Kidney (tissue), 14 donors: Measurements from ENCODE around the gene EPHB6. TPM values are rescaled to one million over a fixed set of nuclear protein-coding genes. Genes with fewer than 3 reads are reported as not detected.
A peak's percentile ranks its signal among the peaks of the same experiment; 100 is the strongest.

Experiments
- DNase-seq, 5 donors: peaks; one replicate each; pipeline ENCODE4 v3.0.0-alpha.2; 2013 to 2020
- FAIRE-seq: peaks from 2 replicates; lab custom pipeline; 2012; peaks lifted over from hg19 to GRCh38; lab: Jason Lieb, UNC
- H3K27ac ChIP-seq, 2 donors: one replicate each; pipeline ENCODE4 v1.7.0; 2013; ENCODE audit warnings: low read depth in 2 of 2, low read length in 2 of 2, inconsistent platforms in 1 of 2
- H3K27me3 ChIP-seq: one replicate; pipeline ENCODE4 v1.7.1; 2013; ENCODE audit warnings: low read length, inconsistent platforms; ENCODE audit not compliant: control insufficient read depth, insufficient read depth
- H3K36me3 ChIP-seq, 3 donors: one replicate each; pipeline versions ENCODE4 v1.7.0 to v1.7.1; 2013; ENCODE audit warnings: low read length in 3 of 3, control low read depth in 1 of 3, inconsistent platforms in 1 of 3; ENCODE audit not compliant: insufficient read depth in 3 of 3, control insufficient read depth in 2 of 3
- H3K4me1 ChIP-seq, 3 donors: one replicate each; pipeline versions ENCODE4 v1.7.0 to v1.7.1; 2013; ENCODE audit warnings: low read length in 3 of 3, inconsistent platforms in 1 of 3, low read depth in 1 of 3; ENCODE audit not compliant: control insufficient read depth in 2 of 3, insufficient read depth in 2 of 3
- H3K4me3 ChIP-seq, 3 donors: one replicate each; pipeline versions ENCODE4 v1.7.0 to v1.8.1; 2013; ENCODE audit warnings: low read length in 3 of 3, control low read depth in 1 of 3, inconsistent platforms in 1 of 3
- H3K9ac ChIP-seq, 3 donors: one replicate each; pipeline versions ENCODE4 v1.7.0 to v1.7.1; 2013; ENCODE audit warnings: low read length in 3 of 3, control low read depth in 1 of 3, inconsistent platforms in 1 of 3
- H3K9me3 ChIP-seq, 3 donors: one replicate each; pipeline versions ENCODE4 v1.7.0 to v1.7.1; 2013; ENCODE audit warnings: low read length in 3 of 3, control low read depth in 1 of 3, inconsistent platforms in 1 of 3; ENCODE audit not compliant: control insufficient read depth in 2 of 3, insufficient read depth in 1 of 3
- intact Hi-C: fragments of 100-400 bp; cut with DNase I; formaldehyde crosslinking; loops from one replicate; pipeline ENCODE4 v1.11.1; 2022
- polyA plus RNA-seq: library from polyadenylated mRNA; stranded (reverse); fragments of 350-450 nt; fragmentation: Illumina TruSeq; extraction: RNeasy Lipid Tissue Mini Kit (QIAGEN cat#74804); gene quantifications from one replicate; pipeline ENCODE4 v1.2.3, GENCODE V29; 2014; ENCODE audit warnings: low read depth, low replicate concordance; ENCODE audit not compliant: insufficient read depth
- total RNA-seq: library from RNA; stranded (reverse); fragmentation: NEBNext Ultra II Directional; extraction: Animal tissue kit (Norgen Biotek cat#: 25700); gene quantifications from one replicate; pipeline ENCODE4 v1.2.1, GENCODE V29; 2021
- TF ChIP-seq, protein P1 (sequence below): IDR thresholded peaks from 3 replicates; pipeline ENCODE4 v1.5.1; 2012; ENCODE audit warnings: mild to moderate bottlenecking, moderate library complexity, borderline replicate concordance; ENCODE audit not compliant: insufficient read depth; ENCODE audit errors: extremely low read depth
- donor health status: control.
- donor health status: control.
- donor health status: control.
- donor health status: control.
- donor health status: control.
- donor health status: DM: yes; HTN: yes; CAD: no.
- donor health status: Normal renal cell carcinoma (clear cell type).

The EPHB6 gene
- total and polyA plus RNA-seq, 2 donors from 2014 or later: 10.4 to 17.4 TPM

DNA sequence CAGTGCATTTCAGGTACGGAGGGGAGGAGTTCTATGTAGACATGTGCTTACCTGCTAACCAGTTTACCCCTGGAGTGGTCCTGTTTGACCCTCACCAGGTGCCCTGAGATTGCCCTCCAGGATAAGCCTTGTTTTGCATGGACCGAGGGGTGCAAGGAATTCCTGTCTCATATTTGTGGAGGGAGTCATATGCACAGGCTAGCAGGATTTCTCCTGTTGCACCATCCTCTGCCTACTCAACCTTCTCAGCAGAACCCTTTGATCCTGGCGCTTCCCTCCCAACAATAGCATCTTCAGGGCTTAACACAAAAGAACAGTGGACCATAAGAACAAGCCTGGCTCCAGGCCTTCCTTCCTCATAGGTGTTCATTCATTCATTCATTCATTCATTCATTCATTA is 23.4 kb downstream of the EPHB6 start:
- H3K36me3 ChIP-seq: no peaks in the 10 kb centered on the region
- intact Hi-C loops: no loop called here
- no peaks in the 10 kb centered on the region for H3K9me3 ChIP-seq
- TF ChIP-seq, protein P1, sequence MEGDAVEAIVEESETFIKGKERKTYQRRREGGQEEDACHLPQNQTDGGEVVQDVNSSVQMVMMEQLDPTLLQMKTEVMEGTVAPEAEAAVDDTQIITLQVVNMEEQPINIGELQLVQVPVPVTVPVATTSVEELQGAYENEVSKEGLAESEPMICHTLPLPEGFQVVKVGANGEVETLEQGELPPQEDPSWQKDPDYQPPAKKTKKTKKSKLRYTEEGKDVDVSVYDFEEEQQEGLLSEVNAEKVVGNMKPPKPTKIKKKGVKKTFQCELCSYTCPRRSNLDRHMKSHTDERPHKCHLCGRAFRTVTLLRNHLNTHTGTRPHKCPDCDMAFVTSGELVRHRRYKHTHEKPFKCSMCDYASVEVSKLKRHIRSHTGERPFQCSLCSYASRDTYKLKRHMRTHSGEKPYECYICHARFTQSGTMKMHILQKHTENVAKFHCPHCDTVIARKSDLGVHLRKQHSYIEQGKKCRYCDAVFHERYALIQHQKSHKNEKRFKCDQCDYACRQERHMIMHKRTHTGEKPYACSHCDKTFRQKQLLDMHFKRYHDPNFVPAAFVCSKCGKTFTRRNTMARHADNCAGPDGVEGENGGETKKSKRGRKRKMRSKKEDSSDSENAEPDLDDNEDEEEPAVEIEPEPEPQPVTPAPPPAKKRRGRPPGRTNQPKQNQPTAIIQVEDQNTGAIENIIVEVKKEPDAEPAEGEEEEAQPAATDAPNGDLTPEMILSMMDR: no peak
- no peaks in the 10 kb centered on the region for H3K4me1 ChIP-seq
- H3K4me3 ChIP-seq: no peak overlapping the region
- no peak overlapping the region for H3K27ac ChIP-seq
- DNase-seq (no peak), FAIRE-seq (no peak)
- no peak overlapping the region for H3K9ac ChIP-seq
- H3K27me3 ChIP-seq: no peaks in the 10 kb centered on the region

DNA sequence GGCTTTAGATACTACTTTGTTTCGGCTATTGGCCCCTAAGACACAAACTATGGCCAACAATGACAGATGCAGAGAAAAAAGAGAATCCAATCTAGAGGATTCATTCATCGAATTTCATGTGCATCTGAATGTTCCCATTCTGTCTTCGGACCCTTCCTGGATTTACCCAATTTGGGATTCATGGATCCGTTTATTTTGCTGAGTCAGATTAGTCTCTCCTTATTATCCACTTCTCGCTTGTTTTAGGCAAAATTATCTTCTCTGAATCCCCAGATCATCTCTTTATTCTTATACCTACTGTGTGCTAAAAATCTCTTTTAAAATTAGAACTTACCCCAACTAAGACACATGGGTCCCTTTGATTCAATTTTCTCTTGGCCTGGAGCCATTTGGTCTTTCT is 24.2 kb downstream of the EPHB6 start:
- no peak overlapping the region for H3K4me3 ChIP-seq
- intact Hi-C loops: no loop called here
- FAIRE-seq (no peak), DNase-seq (no peak)
- H3K27ac ChIP-seq: no peak overlapping the region
- TF ChIP-seq, protein P1: no peak
- H3K27me3 ChIP-seq: no peaks in the 10 kb centered on the region
- H3K4me1 ChIP-seq: no peaks in the 10 kb centered on the region
- no peaks in the 10 kb centered on the region for H3K36me3 ChIP-seq
- no peak overlapping the region for H3K9ac ChIP-seq
- H3K9me3 ChIP-seq: no peaks in the 10 kb centered on the region

DNA sequence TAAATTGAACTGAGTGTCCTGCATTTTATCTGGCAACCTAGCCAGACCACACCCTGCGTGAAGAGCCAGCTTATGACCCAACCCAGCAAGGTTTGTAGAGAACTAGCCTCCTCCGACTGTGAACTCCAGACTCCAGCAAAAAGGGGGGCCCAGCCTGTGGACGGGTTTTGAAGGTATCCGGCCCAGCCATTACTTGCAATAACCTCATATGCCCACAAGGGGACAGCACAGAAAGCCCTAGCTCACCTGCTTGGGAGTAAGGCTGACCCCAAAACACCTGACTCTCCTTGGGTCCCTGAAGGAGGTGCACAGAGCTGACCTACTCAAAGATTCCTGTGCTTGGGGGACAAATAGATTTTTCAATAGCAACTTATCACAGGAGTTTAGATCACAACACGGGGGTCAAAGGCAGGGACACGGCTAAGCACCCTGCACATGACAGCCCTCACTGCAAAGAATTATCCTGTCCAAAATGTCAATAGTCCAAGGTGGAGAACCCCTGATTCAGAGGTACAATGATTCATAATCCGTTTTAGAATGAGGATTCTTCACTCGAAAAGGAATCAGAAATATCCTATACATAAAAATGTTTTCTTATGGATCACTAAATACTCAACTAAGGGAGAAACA is 26.1 kb downstream of the EPHB6 start:
- DNase-seq (peak in 4 of 5 donors; percentile 41 to 59 (median 51)), FAIRE-seq (no peak)
- no peak overlapping the region for H3K27ac ChIP-seq
- TF ChIP-seq, protein P1: peak; percentile 79
- no peaks in the 10 kb centered on the region for H3K27me3 ChIP-seq
- H3K4me1 ChIP-seq: no peaks in the 10 kb centered on the region
- no peaks in the 10 kb centered on the region for H3K36me3 ChIP-seq
- H3K9ac ChIP-seq: no peak overlapping the region
- H3K4me3 ChIP-seq: no peak overlapping the region
- H3K9me3 ChIP-seq: no peaks in the 10 kb centered on the region
- intact Hi-C loops: no loop called here
